HG03432 (cell line): ENCODE results near the gene COL6A3.
"Not testable (repeated sequence)": the region's sequence is repeated elsewhere in the genome, so short reads cannot be mapped to it uniquely, and the experiment has no call there.

Source experiments
- ATAC-seq: cut with Tn5 transposase; IDR thresholded peaks from one replicate; pipeline ENCODE4 v1.9.1; 2021; ENCODE audit warnings: mild to moderate bottlenecking, moderate library complexity; ENCODE audit not compliant: unreplicated experiment

COL6A3 gene

GRCh38 chr2:237418300-237418699 lies 4.3 kb upstream of the COL6A3 start:
- no peak for ATAC-seq

DNA sequence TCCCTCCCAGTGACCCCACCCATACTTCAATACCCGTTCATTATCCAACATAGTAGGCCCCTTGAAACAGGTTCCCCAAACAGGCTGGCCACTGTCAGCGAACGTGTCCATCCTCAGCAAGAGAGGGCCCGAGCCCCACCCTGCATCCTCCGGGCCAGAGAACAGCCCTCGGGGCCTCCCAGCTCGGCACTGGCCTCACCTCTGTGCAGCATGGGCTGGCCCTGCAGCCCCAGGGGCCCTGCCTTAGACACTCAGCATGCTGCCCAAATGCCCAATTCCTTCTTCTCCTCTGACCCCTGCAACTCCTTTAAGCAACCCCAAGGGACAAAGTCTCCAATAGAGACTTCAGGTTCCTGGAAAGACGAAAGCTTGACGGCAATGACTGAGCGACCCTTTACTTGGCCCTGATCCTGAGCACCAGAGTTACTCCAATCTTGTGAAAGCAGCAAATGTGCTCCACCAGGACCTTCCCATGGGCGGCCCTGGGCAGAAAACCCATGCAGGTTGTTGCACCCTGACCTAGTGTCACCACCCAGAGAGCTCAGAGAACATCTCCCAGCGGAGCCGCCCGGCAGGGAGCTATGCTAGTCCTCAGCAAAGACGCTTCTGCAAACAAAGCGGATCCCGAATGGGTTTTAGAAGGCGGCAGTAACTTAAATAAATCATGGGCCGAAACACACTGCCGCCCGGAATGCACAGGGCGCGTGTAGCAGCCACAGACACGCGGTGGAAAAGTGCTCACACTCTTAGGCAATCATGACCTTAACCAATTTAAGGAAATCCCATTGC lies 782 bp downstream of the COL6A3 start:
- ATAC-seq: no peak

DNA sequence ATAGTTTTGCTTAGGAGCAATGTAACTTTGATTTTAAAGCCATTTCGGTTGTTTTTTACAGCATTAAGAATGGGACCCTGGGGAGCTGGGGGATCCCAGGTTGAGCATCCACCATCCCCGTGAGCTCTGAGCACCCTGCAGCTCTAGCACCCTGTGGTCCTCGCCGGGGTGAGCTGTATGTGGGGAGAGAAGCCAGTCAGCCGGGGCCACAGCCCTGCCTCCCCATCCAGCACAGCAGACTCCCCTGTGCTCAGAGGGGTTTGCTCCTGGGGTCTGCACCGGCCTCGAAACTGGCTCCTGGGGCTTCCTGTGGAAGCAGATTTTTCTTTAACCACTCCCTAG lies 1.3 kb downstream of the COL6A3 start:
- no peak for ATAC-seq

DNA sequence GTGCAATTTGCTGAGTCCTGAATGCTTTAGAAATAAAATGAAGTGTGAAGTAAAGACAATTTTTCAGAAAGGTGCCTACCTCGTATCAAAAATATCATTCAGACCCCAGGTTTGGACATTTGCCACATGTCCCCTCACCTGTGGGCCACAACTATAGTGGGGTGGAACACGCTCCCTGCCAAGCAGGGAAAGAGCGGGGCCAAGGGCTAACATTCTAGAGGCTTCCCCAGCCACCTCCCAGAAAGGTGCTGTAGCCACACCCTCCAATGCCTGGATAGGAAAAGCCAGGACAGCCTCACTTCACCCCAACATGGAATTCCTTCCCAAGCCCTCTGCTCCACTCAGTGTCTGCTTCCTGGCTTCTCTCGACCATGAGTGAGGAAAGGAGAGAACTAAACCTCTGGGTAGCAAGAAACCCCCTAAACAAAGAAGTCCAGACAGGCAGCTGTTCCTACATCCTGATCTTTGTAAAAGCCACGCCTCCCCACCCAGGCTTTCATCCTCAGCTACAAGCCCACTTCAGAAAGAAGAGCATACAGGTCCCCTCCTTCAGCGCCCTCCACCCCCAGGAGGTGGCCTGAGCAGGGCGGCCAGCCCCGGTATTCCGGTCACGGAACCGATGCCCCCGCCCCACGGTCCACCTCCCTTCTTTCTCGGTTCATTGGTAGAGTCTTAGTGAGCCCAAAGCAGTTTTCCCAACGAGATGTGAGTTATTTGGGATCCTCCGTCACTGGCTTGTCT lies 2.1 kb downstream of the COL6A3 start:
- no peak for ATAC-seq

DNA sequence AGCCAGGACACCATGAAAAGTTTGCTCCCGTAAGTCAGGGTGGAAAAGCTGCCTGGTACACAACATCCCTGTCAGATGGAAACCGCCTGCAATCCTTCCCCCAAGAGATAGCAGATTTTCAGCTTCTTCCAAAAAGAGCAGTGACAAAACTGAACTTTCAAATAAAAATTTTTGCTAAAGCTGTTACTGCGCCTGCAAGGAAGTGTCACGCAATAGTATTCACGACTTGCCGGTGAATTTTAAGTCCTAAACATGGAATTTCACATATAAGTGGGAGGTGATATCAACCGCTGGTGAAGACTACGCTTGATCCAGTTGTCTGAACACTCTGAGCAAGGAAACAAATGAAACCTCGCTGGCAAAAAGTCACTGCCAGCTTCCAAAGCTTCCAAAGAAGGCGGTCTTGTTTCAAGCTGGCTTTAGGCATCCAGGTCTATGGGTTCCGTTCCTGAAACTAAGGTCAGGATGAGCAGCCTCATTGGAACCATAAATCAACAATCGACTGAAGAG lies 2.8 kb downstream of the COL6A3 start:
- no peak for ATAC-seq

DNA sequence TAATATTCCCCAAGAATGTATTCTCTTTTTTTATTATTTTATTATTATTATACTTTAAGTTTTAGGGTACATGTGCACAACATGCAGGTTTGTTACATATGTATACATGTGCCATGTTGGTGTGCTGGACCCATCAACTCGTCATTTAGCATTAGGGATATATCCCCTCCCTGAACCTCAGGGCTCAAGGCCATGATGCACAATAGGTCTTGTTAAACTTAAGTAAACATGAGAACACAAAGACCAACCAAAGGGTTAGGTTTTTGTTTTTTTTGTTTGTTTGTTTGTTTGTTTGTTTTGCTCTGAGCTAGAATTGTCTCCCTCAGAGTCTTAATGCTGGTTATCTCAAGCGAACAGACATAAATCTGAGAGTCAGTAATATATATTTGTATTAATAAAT lies 4.7 kb downstream of the COL6A3 start:
- ATAC-seq: not testable (repeated sequence)

GRCh38 chr2:237408335-237409000 lies 5.5 kb downstream of the COL6A3 start:
- ATAC-seq: no peak

DNA sequence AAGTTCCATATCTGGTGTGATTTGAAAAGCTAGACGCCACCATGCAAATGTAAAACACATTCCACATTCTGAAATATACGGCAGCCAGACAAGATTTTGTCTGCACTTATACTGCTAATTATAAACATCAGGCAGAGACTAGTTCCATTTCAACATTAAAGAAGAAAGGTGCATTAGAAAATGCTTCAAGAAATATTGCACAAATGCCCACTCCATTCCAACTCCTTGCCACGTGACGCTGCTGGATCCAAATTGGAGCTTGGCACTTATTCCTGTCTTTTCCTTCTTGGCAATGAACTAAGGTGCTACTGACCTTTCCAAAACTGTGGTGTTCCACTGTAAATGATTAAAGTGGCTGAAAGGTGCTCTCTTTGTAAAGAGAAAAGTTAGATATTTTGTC lies 6.3 kb downstream of the COL6A3 start:
- no peak for ATAC-seq

DNA sequence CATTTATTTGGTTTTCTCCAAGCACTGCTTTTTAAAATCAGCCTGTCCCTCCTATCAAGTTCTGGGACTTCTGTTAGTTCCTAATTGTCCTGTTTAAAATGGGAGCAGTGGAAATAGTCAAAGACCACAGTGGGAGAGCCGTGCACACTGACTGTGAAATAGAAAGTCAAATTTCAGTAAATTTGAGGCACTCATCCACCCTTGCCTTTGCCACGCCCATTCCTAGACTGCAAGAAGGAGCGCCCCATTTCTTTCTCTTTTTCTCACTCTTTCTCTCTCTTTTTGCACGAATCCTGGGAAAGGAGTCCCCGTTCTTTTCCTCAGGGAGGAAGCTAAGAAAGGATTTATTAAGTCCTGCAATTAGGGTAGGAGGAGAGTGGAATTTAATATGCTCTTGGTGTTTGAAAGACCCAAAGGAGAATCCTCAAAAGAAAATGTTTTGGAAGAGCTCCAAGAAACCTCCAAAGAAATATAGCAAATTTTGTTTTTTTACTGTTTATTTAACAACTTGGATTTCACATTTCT lies 7.5 kb downstream of the COL6A3 start:
- no peak for ATAC-seq

- no peak for ATAC-seq
These were observed 8.4 kb downstream of the COL6A3 start for GRCh38 chr2:237405605-237406004.

DNA sequence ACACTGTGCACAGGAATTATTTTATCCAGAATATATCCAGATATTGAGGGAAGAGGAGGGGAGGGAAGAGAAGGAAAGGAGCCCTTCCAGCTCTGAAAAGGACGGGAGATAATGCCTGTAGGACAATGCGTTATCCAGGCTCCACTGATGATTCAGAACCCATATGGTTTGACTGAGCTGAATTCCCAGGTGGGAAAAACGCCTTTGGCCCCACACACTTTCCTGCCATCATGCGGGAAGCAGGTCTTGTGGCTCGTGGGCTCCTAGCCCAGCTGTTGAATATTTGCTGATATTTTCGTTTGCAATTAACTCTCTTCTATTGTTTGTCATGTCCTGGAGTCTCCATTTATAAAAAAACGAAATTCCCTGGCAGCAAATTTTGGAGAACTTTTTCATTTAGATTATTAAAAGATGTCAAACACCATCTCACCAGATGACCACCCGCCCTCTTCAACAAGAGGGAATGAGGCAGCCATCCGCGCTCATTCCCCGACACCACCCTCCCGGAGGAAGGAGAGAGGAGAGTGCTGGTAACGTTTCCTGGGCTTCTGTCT lies 8.9 kb downstream of the COL6A3 start:
- no peak for ATAC-seq

GRCh38 chr2:237404413-237404812 lies 9.6 kb downstream of the COL6A3 start:
- ATAC-seq: no peak

- ATAC-seq: no peak
These were observed 10.7 kb downstream of the COL6A3 start for GRCh38 chr2:237403024-237403882.

- ATAC-seq: no peak
These were observed 13.8 kb downstream of the COL6A3 start for GRCh38 chr2:237400199-237400598.

- ATAC-seq: no peak
These were observed 16.9 kb downstream of the COL6A3 start for GRCh38 chr2:237397072-237397471.

- no peak for ATAC-seq
These were observed 20.4 kb downstream of the COL6A3 start for GRCh38 chr2:237393523-237393922.

- no peak for ATAC-seq
These were observed 21.8 kb downstream of the COL6A3 start for GRCh38 chr2:237392186-237392585.

DNA sequence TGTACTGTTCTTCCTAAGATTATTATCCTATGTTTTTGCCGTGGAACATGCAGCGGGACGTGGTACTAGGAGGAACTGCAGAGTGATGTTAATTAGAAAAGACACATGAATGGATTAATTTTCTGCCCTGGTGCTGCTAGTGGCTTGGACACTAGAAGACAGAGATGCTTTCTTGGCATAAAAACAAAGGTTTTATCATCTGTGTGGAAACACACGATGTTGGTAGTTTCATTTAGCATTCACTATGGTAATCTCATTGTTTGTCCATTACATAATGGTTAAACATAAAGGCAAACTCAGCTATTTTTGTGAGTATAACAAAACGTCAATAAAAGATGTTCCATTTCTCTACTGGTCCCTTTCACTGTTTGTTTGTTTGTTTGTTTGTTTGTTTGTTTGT lies 22.8 kb downstream of the COL6A3 start:
- no peak for ATAC-seq

GRCh38 chr2:237390235-237390634 lies 23.7 kb downstream of the COL6A3 start:
- no peak for ATAC-seq

DNA sequence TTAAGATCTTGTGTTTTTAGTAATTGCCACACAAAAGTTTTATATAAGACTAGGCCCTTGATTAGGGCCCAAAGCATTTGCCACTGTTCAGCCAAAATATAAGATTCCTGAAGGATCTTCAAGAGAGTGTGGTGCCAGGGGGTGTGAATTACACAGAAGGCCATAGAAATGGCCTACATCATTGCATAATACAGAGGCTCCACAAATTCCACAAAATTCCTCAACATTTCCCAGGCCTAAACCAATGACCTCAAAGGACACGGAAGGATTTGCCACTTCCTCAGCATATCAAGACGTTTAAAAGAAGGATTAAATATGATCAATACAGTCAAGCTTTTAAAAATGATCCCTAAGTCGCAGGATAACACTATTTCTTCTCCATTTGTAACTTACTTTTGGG lies 24.1 kb downstream of the COL6A3 start:
- no peak for ATAC-seq
